HG03558 (cell line): ENCODE data around the gene LYG2.
"Not testable (repeated sequence)": the region's sequence is repeated elsewhere in the genome, so short reads cannot be mapped to it uniquely, and the experiment has no call there.

Source experiments
- ATAC-seq: cut with Tn5 transposase; IDR thresholded peaks from one replicate; pipeline ENCODE4 v1.9.1; 2021; ENCODE audit warnings: moderate number of reproducible peaks; ENCODE audit not compliant: unreplicated experiment; ENCODE audit errors: extremely low read depth

Gene LYG2

GRCh38 chr2:99255491-99256318 lies at the start of gene LYG2:
LYG2 (minus strand) TSS chr2:99255666; CDS start chr2:99254260, 1,406 bp downstream.
- no peak for ATAC-seq

- not testable (repeated sequence) for ATAC-seq
These were observed 45.6 kb upstream of the LYG2 start, which contains the start of gene LYG1 for GRCh38 chr2:99301097-99301496. LYG1 (minus strand) TSS chr2:99301197; CDS start chr2:99295670, 5,527 bp downstream.

- ATAC-seq: no peak
These were observed 44.1 kb upstream of the LYG2 start for GRCh38 chr2:99299580-99299979.

GRCh38 chr2:99297994-99298393 lies 42.5 kb upstream of the LYG2 start:
- ATAC-seq: no peak

GRCh38 chr2:99285526-99285925 lies 30.1 kb upstream of the LYG2 start:
- ATAC-seq: no peak

GRCh38 chr2:99279969-99280695 lies 24.7 kb upstream of the LYG2 start:
- no peak for ATAC-seq

- no peak for ATAC-seq
These were observed 23.4 kb upstream of the LYG2 start for GRCh38 chr2:99278793-99279291.

GRCh38 chr2:99278195-99278765 lies 22.8 kb upstream of the LYG2 start:
- not testable (repeated sequence) for ATAC-seq

GRCh38 chr2:99275882-99276281 lies 20.4 kb upstream of the LYG2 start:
- no peak for ATAC-seq

GRCh38 chr2:99261242-99261641 lies 5.8 kb upstream of the LYG2 start:
- ATAC-seq: no peak

GRCh38 chr2:99260184-99260583 lies 4.7 kb upstream of the LYG2 start:
- ATAC-seq: no peak

GRCh38 chr2:99259465-99259864 lies 4.0 kb upstream of the LYG2 start:
- ATAC-seq: no peak

GRCh38 chr2:99256677-99257076 lies 1.2 kb upstream of the LYG2 start:
- no peak for ATAC-seq

GRCh38 chr2:99249951-99250350 lies 5.5 kb downstream of the LYG2 start:
- no peak for ATAC-seq

- no peak for ATAC-seq
These were observed 13.3 kb downstream of the LYG2 start for GRCh38 chr2:99242151-99242550.

- ATAC-seq: no peak
These were observed 15.0 kb downstream of the LYG2 start for GRCh38 chr2:99240431-99240830.

GRCh38 chr2:99238599-99238998 lies 16.9 kb downstream of the LYG2 start:
- ATAC-seq: no peak

GRCh38 chr2:99233177-99233576 lies 22.3 kb downstream of the LYG2 start:
- not testable (repeated sequence) for ATAC-seq

GRCh38 chr2:99217929-99218501 lies 37.5 kb downstream of the LYG2 start:
- no peak for ATAC-seq

- ATAC-seq: no peak
These were observed 39.4 kb downstream of the LYG2 start for GRCh38 chr2:99216096-99216495.

GRCh38 chr2:99205491-99205890 lies 50.0 kb downstream of the LYG2 start:
- no peak for ATAC-seq
